Occipital lobe (tissue), 2 donors: Measurements from ENCODE around the gene PLCB2. TPM values are rescaled to one million over a fixed set of nuclear protein-coding genes. Genes with fewer than 3 reads are reported as not detected.
A peak's percentile ranks its signal among the peaks of the same experiment; 100 is the strongest.

Source experiments
- DNase-seq: peaks from one replicate; lab custom pipeline; 2025; lab: John Stamatoyannopoulos, UW
- total RNA-seq: library from RNA; depleted of rRNA; stranded (reverse); fragments of >200 nt; gene quantifications from one replicate; pipeline ENCODE4 v1.2.3, GENCODE V29; 2014

The PLCB2 gene
- total RNA-seq, 1 donor from 2014 or later, result 3.3 TPM

DNA sequence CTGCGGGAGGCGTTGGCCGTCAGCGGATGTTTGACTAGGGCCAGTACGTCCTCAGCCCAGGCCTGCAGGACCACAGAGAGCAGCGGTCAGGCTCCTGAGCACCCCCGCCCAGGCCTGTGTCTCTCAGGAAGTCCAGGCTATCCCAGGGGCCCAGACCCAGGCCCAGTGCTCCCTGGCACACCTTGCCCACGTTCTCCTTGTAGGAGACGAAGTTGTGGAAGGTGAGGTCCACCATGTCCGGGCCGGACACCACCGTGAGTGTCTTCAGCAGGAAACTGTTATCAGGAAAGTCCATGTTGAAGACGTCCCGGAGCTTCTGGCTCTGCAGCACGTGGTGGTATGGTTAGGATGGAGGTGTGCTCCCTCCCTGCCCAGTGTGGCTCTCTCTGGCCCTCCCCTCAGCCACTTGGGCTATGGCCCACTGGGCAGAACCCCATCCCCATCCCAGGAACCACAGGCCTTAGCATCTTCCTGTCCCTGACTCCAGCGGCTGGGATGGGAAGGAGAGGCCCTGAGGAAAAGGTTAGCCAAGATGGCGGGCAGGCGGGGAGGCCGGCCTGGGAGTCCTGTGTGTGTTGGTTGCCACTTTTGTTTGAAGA, 5.3 kb downstream of the PLCB2 start:
- no peak for DNase-seq

DNA sequence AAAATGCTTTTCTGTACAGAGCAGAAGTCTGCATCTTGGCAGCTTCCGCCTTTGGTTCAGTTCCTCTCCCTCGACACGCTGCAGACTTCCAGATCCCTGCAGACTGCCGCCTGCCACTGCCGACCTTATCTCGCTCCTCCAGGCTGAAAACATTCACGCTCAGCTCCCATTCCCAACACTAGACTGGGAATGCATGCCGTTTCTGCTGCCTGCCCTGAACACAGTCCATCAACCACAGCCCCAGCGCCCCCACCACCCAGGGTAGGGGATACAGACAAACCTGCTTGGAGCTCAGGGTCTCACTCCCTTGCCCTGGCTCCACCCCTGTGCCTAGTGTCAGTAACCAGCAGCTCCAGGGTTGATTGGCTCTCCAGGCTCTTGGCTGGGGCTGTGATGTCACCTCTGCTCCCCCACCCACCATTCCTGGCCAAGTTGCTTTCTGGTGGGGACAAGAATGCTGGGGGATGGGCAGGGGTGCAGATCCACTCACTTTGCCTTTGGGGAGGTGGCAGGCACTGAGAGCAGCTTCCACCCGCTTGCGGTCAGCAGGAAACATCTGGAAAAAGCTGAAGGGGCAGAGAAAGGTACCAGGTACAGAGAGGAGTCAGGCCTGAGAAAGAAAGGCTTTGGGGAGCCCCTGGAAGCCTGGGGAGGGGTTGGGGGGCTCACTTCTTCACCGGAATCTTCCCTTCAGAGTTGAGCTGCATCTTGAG, 6.1 kb downstream of the PLCB2 start:
- DNase-seq, result no peak

- no peak for DNase-seq
Measured at GRCh38 chr15:40300771-40301170, 7.0 kb downstream of the PLCB2 start.

- no peak for DNase-seq
Measured at GRCh38 chr15:40300367-40300766, 7.4 kb downstream of the PLCB2 start.

GRCh38 chr15:40298216-40298935, 9.4 kb downstream of the PLCB2 start:
- no peak for DNase-seq

- DNase-seq, result no peak
Measured at GRCh38 chr15:40297356-40297755, 10.4 kb downstream of the PLCB2 start.

- no peak for DNase-seq
Measured at GRCh38 chr15:40296561-40297230, 11.0 kb downstream of the PLCB2 start.

DNA sequence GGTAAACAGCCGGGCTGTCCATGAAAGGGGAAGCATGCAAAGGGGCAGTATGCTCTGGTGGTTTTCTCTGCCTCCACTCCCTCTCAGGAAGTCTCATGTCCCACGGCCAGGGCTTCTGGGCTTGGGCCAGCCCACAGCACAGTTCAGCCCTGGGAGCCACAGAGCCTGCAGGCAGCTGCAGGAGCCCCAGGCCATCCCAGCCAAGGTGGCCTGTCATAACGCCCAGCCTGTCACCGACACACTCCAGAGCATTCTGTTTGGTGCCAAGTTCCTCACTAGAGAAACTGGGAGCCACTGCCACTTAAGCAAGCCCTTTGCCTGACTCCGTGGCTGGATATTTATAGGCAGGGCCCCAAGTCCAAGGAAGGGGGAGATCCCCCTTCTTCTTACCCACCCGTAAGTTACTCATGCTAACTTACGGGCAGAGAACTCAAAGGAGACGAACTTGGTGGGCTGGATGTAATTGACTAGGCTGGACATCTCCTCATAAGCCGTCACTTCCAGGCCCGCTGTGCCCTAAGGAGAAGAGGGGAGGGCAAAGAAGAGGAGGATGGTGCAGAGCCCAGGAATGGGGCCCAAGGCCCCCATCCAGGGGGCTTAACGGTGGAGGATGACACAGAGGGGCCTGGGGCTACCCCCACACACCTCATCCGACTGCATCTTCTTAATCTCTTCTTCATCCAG, 11.7 kb downstream of the PLCB2 start:
- no peak for DNase-seq

- DNase-seq, result no peak
Measured at GRCh38 chr15:40295297-40295696, 12.4 kb downstream of the PLCB2 start.

DNA sequence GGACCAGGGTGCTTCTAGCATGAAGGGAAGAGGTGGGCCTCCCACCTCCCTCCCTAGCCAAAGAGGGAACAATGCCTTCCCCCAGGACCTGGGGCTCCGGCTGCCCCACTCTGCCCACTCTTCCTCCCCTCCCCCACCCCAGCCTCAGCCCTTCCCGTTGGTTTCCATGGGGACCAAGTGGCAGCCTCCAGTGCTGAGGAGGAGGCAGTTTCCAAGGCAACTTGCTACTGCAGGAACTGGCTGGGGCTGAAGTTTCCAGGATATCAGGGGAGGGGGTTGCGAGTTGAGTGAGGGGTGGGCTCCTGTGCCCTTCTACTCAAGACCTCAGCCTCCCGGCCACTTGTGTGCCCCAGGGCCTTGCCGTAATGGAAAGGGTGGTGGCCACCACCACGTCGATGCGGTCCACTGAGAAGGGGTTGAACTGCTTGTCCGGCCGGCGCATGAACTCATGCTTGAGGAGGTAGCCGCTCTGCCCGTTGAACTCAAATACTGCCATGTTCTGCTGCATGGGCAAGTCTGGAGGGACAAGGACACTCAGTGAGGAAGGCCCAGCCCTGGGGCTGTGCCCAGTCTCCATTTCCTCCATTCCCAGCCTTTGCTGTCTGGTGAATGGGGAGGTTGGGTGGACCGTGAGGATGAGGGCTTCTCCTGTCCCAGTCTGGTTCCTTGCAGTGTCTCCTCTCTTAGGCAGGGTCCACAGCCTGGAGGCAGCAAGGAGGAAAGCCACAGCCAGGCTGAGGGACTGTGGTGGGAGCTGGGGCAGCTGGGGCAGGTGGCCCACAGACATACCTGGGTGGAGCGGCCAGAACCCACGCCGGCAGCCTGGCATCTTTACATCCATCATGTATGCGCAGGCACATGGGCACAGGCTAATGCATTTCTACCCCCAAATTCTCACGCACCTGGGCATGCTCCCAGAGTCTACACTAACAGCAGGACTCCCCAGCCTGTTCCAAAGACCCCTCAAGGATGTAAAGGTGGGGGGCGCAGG, 13.5 kb downstream of the PLCB2 start:
- DNase-seq, result peak; percentile 22

- no peak for DNase-seq
Measured at GRCh38 chr15:40293006-40293405, 14.7 kb downstream of the PLCB2 start.

DNA sequence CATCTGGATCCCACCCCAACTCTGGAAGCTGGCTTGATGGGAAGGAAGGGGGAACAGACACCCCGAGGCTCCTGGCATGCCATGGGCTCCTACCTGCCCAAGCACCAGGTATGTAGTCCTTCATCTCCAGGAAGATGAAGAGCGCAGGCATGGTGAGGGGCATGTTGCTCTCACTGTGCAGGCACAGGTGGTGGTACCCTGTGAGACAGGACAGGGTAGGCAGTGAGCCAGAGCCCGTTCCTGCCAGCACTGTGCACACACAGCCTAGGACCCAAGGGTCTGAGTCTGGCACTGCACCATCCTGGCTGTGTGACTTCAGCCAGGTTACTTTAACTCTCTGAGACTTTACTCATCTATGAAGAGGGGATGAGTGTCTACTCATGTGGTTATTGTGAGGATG, 15.5 kb downstream of the PLCB2 start:
- no peak for DNase-seq

DNA sequence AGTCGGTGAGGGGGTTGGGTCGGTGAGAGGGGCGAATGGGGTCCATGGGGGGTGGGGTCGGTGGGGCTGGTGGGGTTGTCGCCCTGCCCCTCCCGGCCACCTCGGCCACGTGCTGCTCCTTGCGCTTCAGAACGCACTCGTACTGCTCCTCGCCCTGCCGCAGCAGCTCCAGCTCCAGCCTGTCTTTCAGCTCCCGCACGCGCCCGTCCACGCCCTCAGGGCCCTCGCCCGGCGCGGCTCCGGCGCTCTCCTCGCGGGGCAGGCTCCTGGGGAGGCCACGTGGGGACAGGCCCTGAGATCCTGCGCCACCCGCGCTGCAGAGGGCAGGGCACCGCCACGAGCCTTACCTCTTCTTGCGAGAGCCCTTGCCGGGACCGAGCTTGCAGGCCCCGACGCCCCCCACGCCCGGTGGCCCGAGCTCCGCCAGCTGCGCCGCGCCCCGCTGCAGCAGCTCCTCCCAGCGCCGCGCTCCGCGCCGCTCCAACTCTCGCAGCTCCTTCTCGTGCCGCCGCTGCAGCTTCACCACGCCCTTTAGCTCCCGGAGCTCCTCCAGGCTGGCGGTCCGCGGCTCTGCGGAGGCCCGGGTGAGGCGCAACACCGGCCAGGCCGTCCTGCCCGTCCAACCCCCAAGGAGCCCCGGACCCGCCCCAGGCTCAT, 16.7 kb downstream of the PLCB2 start:
- no peak for DNase-seq

- DNase-seq, result no peak
Measured at GRCh38 chr15:40290545-40290917, 17.2 kb downstream of the PLCB2 start.

- DNase-seq, result no peak
Measured at GRCh38 chr15:40289140-40289775, 18.5 kb downstream of the PLCB2 start.

- no peak for DNase-seq
Measured at GRCh38 chr15:40287968-40288367, 19.8 kb downstream of the PLCB2 start.

GRCh38 chr15:40287505-40287904, 20.2 kb downstream of the PLCB2 start:
- no peak for DNase-seq

DNA sequence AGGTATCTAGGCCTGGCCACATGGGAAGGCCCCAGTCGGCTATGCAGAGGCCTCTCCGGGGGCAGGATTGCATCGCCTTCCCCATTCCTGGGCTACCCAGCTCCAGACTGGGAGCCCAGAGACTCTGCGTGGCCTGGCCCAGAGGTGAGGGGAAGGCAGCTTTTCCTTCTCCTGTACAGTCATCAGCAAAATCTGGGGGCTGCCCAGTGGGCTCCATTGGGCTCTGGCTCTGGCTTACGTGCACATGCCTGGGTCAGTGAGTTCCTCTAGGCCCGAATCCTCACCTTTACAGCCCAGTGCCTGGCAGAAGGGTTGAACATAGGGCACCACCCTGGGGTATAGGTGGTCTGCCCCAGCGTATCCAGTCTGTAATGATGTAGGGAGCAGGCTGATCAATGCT, 20.9 kb downstream of the PLCB2 start:
- DNase-seq, result no peak

- DNase-seq, result no peak
Measured at GRCh38 chr15:40286061-40286532, 21.6 kb downstream of the PLCB2 start.
